GM15510 (cell line): Measurements from ENCODE around the gene ZNF84.

Experiments used
- POLR2A ChIP-seq: IDR thresholded peaks from 3 replicates; pipeline ENCODE4 v1.6.1; 2011; ENCODE audit warnings: borderline replicate concordance; ENCODE audit not compliant: insufficient read length; ENCODE audit errors: extremely low read depth

The ZNF84 gene

GRCh38 chr12:133037207-133038005 is at the start of gene ZNF84:
ZNF84 (plus strand) TSS chr12:133037509; CDS start chr12:133041468, 3,959 bp downstream.
- peak; percentile 83 for TF ChIP-seq POLR2A

- no peak for TF ChIP-seq POLR2A
These were observed 38.6 kb upstream of the ZNF84 start for GRCh38 chr12:132998741-132999140.

GRCh38 chr12:133010657-133011297 is 26.5 kb upstream of the ZNF84 start:
- TF ChIP-seq POLR2A: no peak

GRCh38 chr12:133023566-133023965 is 13.7 kb upstream of the ZNF84 start:
- TF ChIP-seq POLR2A: no peak

GRCh38 chr12:133026996-133027395 is 10.3 kb upstream of the ZNF84 start:
- TF ChIP-seq POLR2A: no peak

- no peak for TF ChIP-seq POLR2A
These were observed 905 bp downstream of the ZNF84 start for GRCh38 chr12:133038118-133038709.

- TF ChIP-seq POLR2A: no peak
These were observed 9.4 kb downstream of the ZNF84 start for GRCh38 chr12:133046698-133047097.

- no peak for TF ChIP-seq POLR2A
These were observed 20.1 kb downstream of the ZNF84 start for GRCh38 chr12:133057446-133057845.

- TF ChIP-seq POLR2A: no peak
These were observed 21.1 kb downstream of the ZNF84 start for GRCh38 chr12:133058203-133059113.

GRCh38 chr12:133061954-133062353 is 24.6 kb downstream of the ZNF84 start:
- no peak for TF ChIP-seq POLR2A

- no peak for TF ChIP-seq POLR2A
These were observed 26.2 kb downstream of the ZNF84 start for GRCh38 chr12:133063556-133063955.

- no peak for TF ChIP-seq POLR2A
These were observed 36.5 kb downstream of the ZNF84 start for GRCh38 chr12:133073836-133074235.

GRCh38 chr12:133080026-133080367 is 42.7 kb downstream of the ZNF84 start:
- no peak for TF ChIP-seq POLR2A

GRCh38 chr12:133080368-133081158 is 43.3 kb downstream of the ZNF84 start, which contains the start of gene ZNF140:
ZNF140 (plus strand) TSS chr12:133080923; CDS start chr12:133081321, 398 bp downstream.
- peak; percentile 61 for TF ChIP-seq POLR2A
